Breast epithelium (tissue), 3 donors: ENCODE data around the gene MATN1.

ENCODE experiments used
- POLR2A ChIP-seq: fragments of 450-650 bp; IDR thresholded peaks from one replicate; pipeline ENCODE4 v1.6.1; 2016; ENCODE audit warnings: antibody characterized with exemption, mild to moderate bottlenecking, moderate library complexity
- POLR2AphosphoS5 ChIP-seq, 3 donors: sonication (generic); formaldehyde crosslinking; IDR thresholded peaks; one replicate each; pipeline ENCODE4 v1.6.1; 2017; ENCODE audit warnings: antibody characterized with exemption in 3 of 3
- TF ChIP-seq, protein P1 (sequence below), 3 donors: fragments of 450-650 bp; IDR thresholded peaks; one replicate each; pipeline ENCODE4 v1.5.1; 2016 to 2017; ENCODE audit warnings: antibody characterized with exemption in 3 of 3, mild to moderate bottlenecking in 3 of 3, moderate library complexity in 3 of 3

DNA sequence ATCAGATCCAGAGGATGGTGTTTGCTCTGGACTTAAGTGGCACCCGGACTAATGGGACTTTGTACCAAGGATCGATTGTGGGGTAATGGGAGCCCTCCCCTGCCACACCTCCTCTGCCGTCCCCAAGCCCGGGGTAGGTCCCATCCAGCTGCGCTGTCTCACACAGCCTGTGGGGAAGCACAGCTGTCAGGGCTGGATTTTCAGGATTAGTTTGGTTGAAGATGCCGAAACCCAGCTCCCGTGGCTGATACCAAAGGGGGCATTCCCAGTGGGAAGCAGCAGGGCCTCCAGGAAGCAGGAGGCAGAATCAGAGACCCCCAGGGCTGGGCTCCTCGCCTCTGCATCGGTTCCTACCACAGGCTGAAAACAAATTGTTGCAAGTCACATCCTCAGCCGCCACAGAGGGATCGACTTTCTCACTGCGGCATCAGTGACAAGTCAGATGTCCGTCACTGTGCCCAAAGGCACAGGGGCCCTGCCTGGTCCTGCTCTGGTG is 59.7 kb downstream of the MATN1 start:
- TF ChIP-seq, protein P1, sequence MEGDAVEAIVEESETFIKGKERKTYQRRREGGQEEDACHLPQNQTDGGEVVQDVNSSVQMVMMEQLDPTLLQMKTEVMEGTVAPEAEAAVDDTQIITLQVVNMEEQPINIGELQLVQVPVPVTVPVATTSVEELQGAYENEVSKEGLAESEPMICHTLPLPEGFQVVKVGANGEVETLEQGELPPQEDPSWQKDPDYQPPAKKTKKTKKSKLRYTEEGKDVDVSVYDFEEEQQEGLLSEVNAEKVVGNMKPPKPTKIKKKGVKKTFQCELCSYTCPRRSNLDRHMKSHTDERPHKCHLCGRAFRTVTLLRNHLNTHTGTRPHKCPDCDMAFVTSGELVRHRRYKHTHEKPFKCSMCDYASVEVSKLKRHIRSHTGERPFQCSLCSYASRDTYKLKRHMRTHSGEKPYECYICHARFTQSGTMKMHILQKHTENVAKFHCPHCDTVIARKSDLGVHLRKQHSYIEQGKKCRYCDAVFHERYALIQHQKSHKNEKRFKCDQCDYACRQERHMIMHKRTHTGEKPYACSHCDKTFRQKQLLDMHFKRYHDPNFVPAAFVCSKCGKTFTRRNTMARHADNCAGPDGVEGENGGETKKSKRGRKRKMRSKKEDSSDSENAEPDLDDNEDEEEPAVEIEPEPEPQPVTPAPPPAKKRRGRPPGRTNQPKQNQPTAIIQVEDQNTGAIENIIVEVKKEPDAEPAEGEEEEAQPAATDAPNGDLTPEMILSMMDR (IDR thresholded peaks at IDR 0.05) = no peak
- TF ChIP-seq POLR2A (no peak), POLR2AphosphoS5 (IDR thresholded peaks at IDR 0.05) (no peak)
